Measurements from ENCODE around the gene CUL1.
"Not testable (repeated sequence)": the region's sequence is repeated elsewhere in the genome, so short reads cannot be mapped to it uniquely, and the experiment has no call there.

The CUL1 gene

DNA sequence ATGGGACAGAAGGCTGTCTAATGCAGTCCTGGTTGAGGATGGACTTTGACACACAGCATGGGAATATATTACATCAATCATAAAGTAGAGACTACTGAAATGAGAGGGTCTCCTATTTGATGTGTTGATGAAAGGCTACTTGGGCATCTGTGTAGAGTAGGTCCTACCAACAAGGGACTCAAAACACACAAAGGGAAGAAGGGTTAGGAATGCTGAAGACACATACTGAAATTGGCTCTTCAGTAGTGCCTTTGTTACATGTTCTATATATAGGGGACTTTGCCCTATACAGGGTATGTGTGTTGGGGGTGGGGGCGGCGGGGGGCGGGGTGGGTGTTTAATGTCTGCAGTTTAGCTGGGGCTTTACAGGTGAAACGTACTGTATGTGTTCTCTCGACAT lies 7.7 kb downstream of the CUL1 start:
- no peak for TF ChIP-seq CTCF (IDR thresholded peaks at IDR 0.05; ENCODE audit: low read depth, low read length, missing control alignments)
- no peak overlapping the region for H3K27ac ChIP-seq
- H3K36me3 ChIP-seq (replicated peaks): no peaks in the 10 kb centered on the region
- DNase-seq: no peak
- no peak overlapping the region for H3K4me3 ChIP-seq (ENCODE audit: low read depth, low read length)
- H3K27me3 ChIP-seq (replicated peaks): no peaks in the 10 kb centered on the region
- in situ Hi-C loops (cut with HindIII; ENCODE audit: low pct_ligation_motif_present, low sequenced_read_pairs): no loop called here

GRCh38 chr7:148708026-148708885 lies 9.6 kb downstream of the CUL1 start:
- H3K36me3 ChIP-seq (replicated peaks): no peaks in the 10 kb centered on the region
- H3K27me3 ChIP-seq (replicated peaks): no peaks in the 10 kb centered on the region
- no peak for TF ChIP-seq CTCF (IDR thresholded peaks at IDR 0.05; ENCODE audit: low read depth, low read length, missing control alignments)
- no peak overlapping the region for H3K27ac ChIP-seq
- DNase-seq: no peak
- in situ Hi-C loops (cut with HindIII; ENCODE audit: low pct_ligation_motif_present, low sequenced_read_pairs): no loop called here
- H3K4me3 ChIP-seq (ENCODE audit: low read depth, low read length): no peak overlapping the region

DNA sequence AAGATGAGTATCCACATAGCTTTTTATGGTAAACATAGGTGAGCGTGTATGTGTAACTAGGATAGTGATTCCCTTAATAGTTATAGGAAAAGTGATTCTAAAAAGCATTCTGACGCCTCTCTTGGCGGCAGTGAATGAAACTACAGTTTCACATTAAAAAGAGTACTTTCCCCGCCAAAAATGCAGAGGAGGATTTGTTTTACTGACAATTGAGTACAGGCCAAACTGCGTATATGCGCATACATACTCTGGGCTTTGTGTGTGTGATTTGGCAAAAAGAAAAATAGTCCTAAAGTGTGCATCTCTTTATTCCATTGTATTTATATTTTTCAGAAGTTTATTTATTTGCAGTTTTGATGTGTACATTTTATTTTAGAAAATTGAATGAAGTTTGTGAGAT lies 10.3 kb downstream of the CUL1 start:
- no peak overlapping the region for H3K4me3 ChIP-seq (ENCODE audit: low read depth, low read length)
- H3K27me3 ChIP-seq (replicated peaks): no peaks in the 10 kb centered on the region
- no peak for DNase-seq
- H3K36me3 ChIP-seq (replicated peaks): no peaks in the 10 kb centered on the region
- no peak overlapping the region for H3K27ac ChIP-seq
- TF ChIP-seq CTCF (IDR thresholded peaks at IDR 0.05; ENCODE audit: low read depth, low read length, missing control alignments): no peak
- in situ Hi-C loops (cut with HindIII; ENCODE audit: low pct_ligation_motif_present, low sequenced_read_pairs): no loop called here

DNA sequence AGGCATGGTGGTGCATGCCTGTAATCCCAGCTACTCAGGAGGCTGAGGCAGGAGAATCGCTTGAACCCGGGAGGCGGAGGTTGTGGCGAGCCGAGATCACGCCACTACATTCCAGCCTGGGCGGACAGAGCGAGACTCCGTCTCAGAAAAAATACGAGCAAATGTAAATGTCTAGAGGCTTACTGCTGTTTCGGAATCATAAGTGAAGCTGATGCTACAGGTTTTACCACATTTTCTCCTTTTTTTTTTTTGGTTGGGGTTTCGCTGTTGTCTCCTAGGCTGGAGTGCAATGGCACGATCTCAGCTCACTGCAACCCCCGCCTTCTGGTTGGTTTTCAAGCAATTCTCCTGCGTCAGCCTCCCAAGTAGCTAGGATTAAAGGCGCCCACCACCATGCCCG lies 11.7 kb downstream of the CUL1 start:
- H3K27ac ChIP-seq; in situ Hi-C loops (cut with HindIII; ENCODE audit: low pct_ligation_motif_present, low sequenced_read_pairs); H3K27me3 ChIP-seq (replicated peaks); H3K4me3 ChIP-seq (ENCODE audit: low read depth, low read length); H3K36me3 ChIP-seq (replicated peaks); DNase-seq: not testable (repeated sequence)

DNA sequence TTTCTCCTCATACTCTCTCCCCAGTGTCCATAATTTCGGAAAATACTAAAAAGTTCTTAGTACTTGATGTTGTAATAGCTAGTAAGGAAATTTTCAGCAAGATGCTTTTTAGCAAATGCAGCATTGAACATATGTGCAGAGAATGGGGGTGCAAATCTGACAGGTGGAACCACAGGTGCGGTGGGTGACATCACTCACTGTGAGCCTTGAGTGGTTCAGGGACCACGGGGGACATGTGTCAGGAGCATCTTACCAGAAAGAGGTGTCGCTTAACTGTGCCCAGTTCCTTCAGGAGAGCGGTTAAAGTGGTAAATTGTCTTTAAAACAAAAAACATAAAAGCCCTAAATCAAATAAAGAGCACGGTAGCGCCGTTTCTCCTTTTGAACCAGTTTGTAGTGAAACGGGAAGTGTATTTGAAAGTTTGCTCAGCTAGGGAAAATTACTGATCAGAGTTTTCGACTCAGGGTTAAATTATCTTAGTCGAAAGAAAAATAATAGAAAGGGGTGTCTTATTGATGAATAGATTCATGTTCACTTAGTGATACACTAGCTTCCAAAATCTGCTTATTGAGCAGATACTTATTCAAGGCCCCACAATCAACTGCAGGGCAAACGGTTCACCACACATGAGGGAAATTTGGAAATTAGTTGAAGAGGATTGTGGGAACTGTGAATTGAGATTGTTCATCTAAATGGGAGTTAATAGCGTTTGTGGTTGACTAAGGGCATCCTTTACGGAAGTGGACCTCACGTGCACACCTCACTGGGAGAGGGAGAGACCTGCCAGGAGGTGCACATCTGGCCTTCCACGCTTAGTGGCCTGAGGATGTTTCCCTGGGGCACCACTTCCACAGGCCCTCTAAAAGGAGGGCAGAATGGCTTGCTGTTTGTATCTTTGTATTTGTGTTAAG lies 12.7 kb downstream of the CUL1 start:
- TF ChIP-seq CTCF (IDR thresholded peaks at IDR 0.05; ENCODE audit: low read depth, low read length, missing control alignments): no peak
- in situ Hi-C loops (cut with HindIII; ENCODE audit: low pct_ligation_motif_present, low sequenced_read_pairs): no loop called here
- no peak for DNase-seq
- Histone ChIP-seq H3K36me3 (replicated peaks) (no peaks in the 10 kb centered on the region), H3K27me3 (replicated peaks) (no peaks in the 10 kb centered on the region), H3K4me3 (ENCODE audit: low read depth, low read length) (no peak overlapping the region), H3K27ac (no peak overlapping the region)

- H3K27me3 ChIP-seq (replicated peaks): no peaks in the 10 kb centered on the region
- H3K36me3 ChIP-seq (replicated peaks): no peaks in the 10 kb centered on the region
- no peak for TF ChIP-seq CTCF (IDR thresholded peaks at IDR 0.05; ENCODE audit: low read depth, low read length, missing control alignments)
- no peak overlapping the region for H3K4me3 ChIP-seq (ENCODE audit: low read depth, low read length)
- in situ Hi-C loops (cut with HindIII; ENCODE audit: low pct_ligation_motif_present, low sequenced_read_pairs): no loop called here
- no peak for DNase-seq
- no peak overlapping the region for H3K27ac ChIP-seq
Observed at GRCh38 chr7:148712678-148713329, 14.1 kb downstream of the CUL1 start.
